Esophagus squamous epithelium (tissue), 5 donors: ENCODE measurements around the gene ADGRV1. TPM values are rescaled to one million over a fixed set of nuclear protein-coding genes. Genes with fewer than 3 reads are reported as not detected.
A peak's percentile ranks its signal among the peaks of the same experiment; 100 is the strongest.

ENCODE experiments used
- DNase-seq: peaks from one replicate; lab custom pipeline; 2025; lab: John Stamatoyannopoulos, UW
- H3K27ac ChIP-seq, 4 donors: fragments of 200-600 bp; sonication (generic); one replicate each; pipeline ENCODE4 v1.5.1; 2016 to 2019; ENCODE audit warnings: mild to moderate bottlenecking in 1 of 4
- H3K27me3 ChIP-seq, 4 donors: fragments of 200-600 bp; sonication (generic); 1 replicate in 3 of 4; 2 replicates in 1 of 4; pipeline versions ENCODE4 v1.5.1 to v1.6.0; 2017 to 2021; ENCODE audit warnings: antibody characterized with exemption in 1 of 4
- H3K36me3 ChIP-seq, 3 donors: fragments of 200-600 bp; sonication (generic); one replicate each; pipeline ENCODE4 v1.5.1; 2016 to 2019
- H3K4me1 ChIP-seq, 3 donors: fragments of 200-600 bp; sonication (generic); one replicate each; pipeline ENCODE4 v1.5.1; 2017 to 2019
- H3K4me3 ChIP-seq, 4 donors: fragments of 200-600 bp; sonication (generic); 1 replicate in 3 of 4; 2 replicates in 1 of 4; pipeline ENCODE4 v1.5.1; 2016 to 2019; ENCODE audit warnings: mild to moderate bottlenecking in 2 of 4, moderate library complexity in 1 of 4
- H3K9me3 ChIP-seq, 3 donors: fragments of 200-600 bp; sonication (generic); one replicate each; pipeline ENCODE4 v1.5.1; 2016 to 2019
- CTCF ChIP-seq, 6 experiments: fragments of 450-650 bp in 4 of 6; fragments of 200-600 bp in 2 of 6; sonication (generic) in 2 of 6; IDR thresholded peaks; one replicate each; pipeline ENCODE4 v1.5.1; 2016 to 2019; ENCODE audit warnings: antibody characterized with exemption in 6 of 6, mild to moderate bottlenecking in 4 of 6, moderate library complexity in 4 of 6
- POLR2A ChIP-seq, 4 donors: fragments of 450-650 bp; IDR thresholded peaks; one replicate each; pipeline ENCODE4 v1.6.1; 2017; ENCODE audit warnings: antibody characterized with exemption in 4 of 4, mild to moderate bottlenecking in 4 of 4, moderate library complexity in 3 of 4
- WGBS, 2 donors: methylation state at CpG; one replicate each; pipeline ENCODE4 v1.1.5; 2018; 5-methylcytosine and 5-hydroxymethylcytosine counted together
- intact Hi-C: fragments of 100-400 bp; cut with DNase I; formaldehyde crosslinking; loops from one replicate; pipeline ENCODE4 v1.15.0; 2022
- total RNA-seq, 4 donors: library from RNA; depleted of rRNA; stranded (reverse); fragments of >200 nt; gene quantifications; one replicate each; pipeline ENCODE4 v1.1.0, GENCODE V29; 2016
- donor health status: DM: yes; HTN: yes; CAD: no.

ADGRV1 gene
- total RNA-seq, 4 donors from 2014 or later: 1.9 to 14.1 (median 4.0) TPM

GRCh38 chr5:91206103-91206502 lies 647.5 kb downstream of the ADGRV1 start:
- no peak overlapping the region for H3K27ac ChIP-seq
- TF ChIP-seq CTCF (IDR thresholded peaks at IDR 0.05) (no peak), POLR2A (IDR thresholded peaks at IDR 0.05) (no peak)
- no peak for DNase-seq
- no peaks in the 10 kb centered on the region for H3K36me3 ChIP-seq
- no peak overlapping the region for H3K4me3 ChIP-seq
- H3K27me3 ChIP-seq: no peaks in the 10 kb centered on the region
- H3K4me1 ChIP-seq: peaks cover 0 to 7% (median 0%) of the 10 kb centered on the region in 3 donors
- 100% methylated on average over 2 to 3 of the region's 5 CpGs for WGBS, 2 donors
- H3K9me3 ChIP-seq: no peaks in the 10 kb centered on the region
- intact Hi-C loops: no loop called here

GRCh38 chr5:91206734-91207133 lies 648.1 kb downstream of the ADGRV1 start:
- Histone ChIP-seq H3K4me3 (no peak overlapping the region), H3K36me3 (no peaks in the 10 kb centered on the region), H3K27me3 (no peaks in the 10 kb centered on the region), H3K4me1 (peaks cover 0 to 13% (median 0%) of the 10 kb centered on the region in 3 donors), H3K27ac (no peak overlapping the region), H3K9me3 (no peaks in the 10 kb centered on the region)
- intact Hi-C loops: no loop called here
- no peak for DNase-seq
- no peak for TF ChIP-seq POLR2A (IDR thresholded peaks at IDR 0.05)
- TF ChIP-seq CTCF (IDR thresholded peaks at IDR 0.05): no peak
- WGBS, 2 donors: 65 to 77% methylated on average over 2 of the region's 2 CpGs

DNA sequence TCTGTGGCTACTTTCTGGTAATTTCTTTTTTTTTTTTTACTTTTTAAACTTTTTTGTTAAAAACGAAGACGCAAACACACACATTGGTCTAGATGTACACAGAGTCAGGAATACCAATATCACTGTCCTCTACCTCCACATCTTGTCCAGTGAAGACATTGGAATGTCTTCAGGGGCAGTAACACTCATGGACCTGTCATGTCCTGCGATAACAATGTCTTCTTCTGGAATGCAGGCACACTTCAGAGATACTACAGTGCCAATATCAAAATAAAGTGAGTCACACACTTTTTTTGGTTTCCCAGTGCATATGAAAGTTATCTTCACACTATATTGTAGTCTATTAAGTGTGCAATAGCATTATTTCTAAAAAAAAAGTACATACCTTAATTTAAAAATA lies 648.7 kb downstream of the ADGRV1 start:
- H3K4me1 ChIP-seq: peaks cover 0 to 18% (median 4%) of the 10 kb centered on the region in 3 donors
- intact Hi-C loops: no loop called here
- H3K27me3 ChIP-seq: no peaks in the 10 kb centered on the region
- no peak for TF ChIP-seq CTCF (IDR thresholded peaks at IDR 0.05)
- TF ChIP-seq POLR2A (IDR thresholded peaks at IDR 0.05): no peak
- H3K4me3 ChIP-seq: no peak overlapping the region
- no peaks in the 10 kb centered on the region for H3K9me3 ChIP-seq
- 88 to 92% methylated on average over 3 of the region's 3 CpGs for WGBS, 2 donors
- H3K27ac ChIP-seq: no peak overlapping the region
- no peak for DNase-seq
- H3K36me3 ChIP-seq: no peaks in the 10 kb centered on the region

DNA sequence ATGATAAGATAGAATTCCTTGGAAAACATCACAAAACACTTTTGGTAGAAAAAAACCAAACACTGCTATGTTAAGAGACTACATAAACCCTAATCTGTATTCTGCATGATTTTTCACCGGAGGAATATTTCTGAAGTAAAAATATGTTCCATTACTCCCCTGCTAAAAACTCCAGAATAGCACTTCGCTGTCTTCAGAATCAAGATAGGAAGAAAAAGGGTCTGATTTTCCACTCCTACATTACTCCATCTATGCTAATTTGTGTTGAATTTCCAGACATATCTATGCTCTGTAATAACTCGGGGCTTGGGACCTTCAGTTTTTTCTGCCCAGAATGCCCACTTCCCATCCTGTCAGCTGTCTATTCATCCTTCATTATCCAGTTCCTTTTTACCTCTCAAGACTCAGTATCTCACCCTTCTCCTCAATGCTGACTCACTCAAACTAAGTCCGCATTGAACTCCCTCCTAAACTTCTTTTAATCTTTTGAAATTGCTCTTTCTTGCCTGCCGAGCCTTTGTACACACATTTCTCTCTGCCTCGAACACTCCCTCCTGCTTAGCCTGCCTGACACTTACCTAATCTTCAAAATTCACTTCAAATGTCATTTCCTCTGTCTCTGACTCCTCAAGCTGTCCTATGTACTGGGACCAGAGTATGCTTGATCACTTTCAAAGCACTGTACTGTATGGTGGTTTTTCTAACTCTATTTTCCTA lies 653.6 kb downstream of the ADGRV1 start:
- H3K27me3 ChIP-seq: no peaks in the 10 kb centered on the region
- H3K27ac ChIP-seq: peak overlapping the region; percentile 23 to 81 (median 46)
- no peak for DNase-seq
- no peak overlapping the region for H3K4me3 ChIP-seq
- 53 to 54% methylated on average over 6 of the region's 6 CpGs for WGBS, 2 donors
- H3K9me3 ChIP-seq: no peaks in the 10 kb centered on the region
- H3K4me1 ChIP-seq: peaks cover 10 to 30% (median 11%) of the 10 kb centered on the region in 3 donors
- intact Hi-C loops: no loop called here
- no peaks in the 10 kb centered on the region for H3K36me3 ChIP-seq
- TF ChIP-seq POLR2A (IDR thresholded peaks at IDR 0.05) (no peak), CTCF (IDR thresholded peaks at IDR 0.05) (no peak)

DNA sequence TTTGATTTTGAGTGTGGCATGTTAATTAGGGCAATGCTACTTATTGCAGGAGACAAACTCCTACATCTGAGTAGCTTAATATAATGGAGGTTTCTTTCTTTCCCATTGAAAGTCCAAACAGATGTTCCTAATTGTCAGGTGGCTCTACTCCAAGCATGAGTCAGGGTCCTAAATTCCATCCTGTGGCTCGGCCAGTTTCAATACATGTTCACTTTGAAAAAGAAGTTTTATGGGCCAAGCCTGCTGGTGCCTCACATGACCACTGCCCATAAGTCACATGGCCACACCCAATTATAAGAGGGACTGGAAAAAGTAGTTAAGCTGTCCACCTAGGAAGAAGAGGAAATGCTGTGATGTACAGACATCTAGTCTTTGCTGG lies 654.1 kb downstream of the ADGRV1 start:
- H3K36me3 ChIP-seq: no peaks in the 10 kb centered on the region
- TF ChIP-seq POLR2A (IDR thresholded peaks at IDR 0.05) (no peak), CTCF (IDR thresholded peaks at IDR 0.05) (no peak)
- DNase-seq: no peak
- H3K9me3 ChIP-seq: no peaks in the 10 kb centered on the region
- H3K27ac ChIP-seq: peak overlapping the region; percentile 23 to 81 (median 46)
- no peaks in the 10 kb centered on the region for H3K27me3 ChIP-seq
- H3K4me1 ChIP-seq: peaks cover 10 to 30% (median 11%) of the 10 kb centered on the region in 3 donors
- intact Hi-C loops: no loop called here
- no peak overlapping the region for H3K4me3 ChIP-seq
- 25 to 44% methylated on average over 1 of the region's 1 CpG for WGBS, 2 donors

Other genes with a start within 250 kb of the ADGRV1 start
- gene CETN3, start 149.0 kb upstream of the ADGRV1 start, total RNA-seq: 10 to 100 TPM in 3 of 4 donors, 1 to 10 TPM in 1; 6.9 to 29.8 (median 12.0) TPM
- gene MBLAC2, start 84.0 kb upstream of the ADGRV1 start, total RNA-seq: 10 to 100 TPM in 1 of 4 donors, 1 to 10 TPM in 3; 4.5 to 10.5 (median 6.5) TPM
- 1 to 10 TPM; 1.1 to 9.3 (median 6.4) TPM for gene POLR3G, start 83.9 kb upstream of the ADGRV1 start, total RNA-seq
- 10 to 100 TPM in 3 of 4 donors, 1 to 10 TPM in 1; 8.3 to 17.0 (median 14.2) TPM for gene LYSMD3, start 29.2 kb upstream of the ADGRV1 start, total RNA-seq